DND-41 (cell line): ENCODE results near the gene LRP2BP.

Experiments
- EZH2 ChIP-seq: IDR thresholded peaks from 3 replicates; pipeline ENCODE4 v1.6.1; 2012; ENCODE audit warnings: borderline replicate concordance, low read depth, mild to moderate bottlenecking, moderate library complexity, low read length, inconsistent platforms; ENCODE audit not compliant: severe bottlenecking
- TF ChIP-seq, protein P1 (sequence below): IDR thresholded peaks from 2 replicates; pipeline ENCODE4 v1.5.1; 2012; ENCODE audit warnings: borderline replicate concordance, low read length, moderate library complexity, mild to moderate bottlenecking; ENCODE audit not compliant: poor library complexity, severe bottlenecking; ENCODE audit errors: extremely low read depth

DNA sequence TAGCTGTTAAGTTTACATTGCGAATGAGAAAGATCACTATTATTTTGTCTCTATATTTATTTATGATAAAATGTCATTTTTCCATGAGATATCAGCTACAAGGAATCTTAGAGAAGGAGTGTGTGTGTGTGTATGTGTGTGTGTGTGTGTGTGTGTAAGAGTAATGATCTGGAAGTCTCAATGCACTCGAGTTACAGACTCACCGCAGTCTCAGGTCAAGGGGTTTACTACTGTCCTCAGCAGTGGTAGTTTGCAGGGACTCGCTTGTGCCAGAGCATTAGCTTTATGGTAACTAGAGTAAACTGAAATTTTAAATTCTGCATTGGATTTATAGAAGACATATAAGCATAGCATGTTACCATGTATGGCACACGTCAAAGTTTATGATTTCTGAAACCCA, 30.8 kb downstream of the LRP2BP start:
- TF ChIP-seq EZH2, result no peak
- TF ChIP-seq, protein P1, sequence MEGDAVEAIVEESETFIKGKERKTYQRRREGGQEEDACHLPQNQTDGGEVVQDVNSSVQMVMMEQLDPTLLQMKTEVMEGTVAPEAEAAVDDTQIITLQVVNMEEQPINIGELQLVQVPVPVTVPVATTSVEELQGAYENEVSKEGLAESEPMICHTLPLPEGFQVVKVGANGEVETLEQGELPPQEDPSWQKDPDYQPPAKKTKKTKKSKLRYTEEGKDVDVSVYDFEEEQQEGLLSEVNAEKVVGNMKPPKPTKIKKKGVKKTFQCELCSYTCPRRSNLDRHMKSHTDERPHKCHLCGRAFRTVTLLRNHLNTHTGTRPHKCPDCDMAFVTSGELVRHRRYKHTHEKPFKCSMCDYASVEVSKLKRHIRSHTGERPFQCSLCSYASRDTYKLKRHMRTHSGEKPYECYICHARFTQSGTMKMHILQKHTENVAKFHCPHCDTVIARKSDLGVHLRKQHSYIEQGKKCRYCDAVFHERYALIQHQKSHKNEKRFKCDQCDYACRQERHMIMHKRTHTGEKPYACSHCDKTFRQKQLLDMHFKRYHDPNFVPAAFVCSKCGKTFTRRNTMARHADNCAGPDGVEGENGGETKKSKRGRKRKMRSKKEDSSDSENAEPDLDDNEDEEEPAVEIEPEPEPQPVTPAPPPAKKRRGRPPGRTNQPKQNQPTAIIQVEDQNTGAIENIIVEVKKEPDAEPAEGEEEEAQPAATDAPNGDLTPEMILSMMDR, result no peak
